Stromal cell of bone marrow (primary cell): ENCODE results near the gene FHOD3.
A peak's percentile ranks its signal among the peaks of the same experiment; 100 is the strongest.

ENCODE experiments used
- DNase-seq: peaks from one replicate; pipeline ENCODE4 v3.0.0-alpha.2; 2012; ENCODE audit warnings: low read depth

The FHOD3 gene

DNA sequence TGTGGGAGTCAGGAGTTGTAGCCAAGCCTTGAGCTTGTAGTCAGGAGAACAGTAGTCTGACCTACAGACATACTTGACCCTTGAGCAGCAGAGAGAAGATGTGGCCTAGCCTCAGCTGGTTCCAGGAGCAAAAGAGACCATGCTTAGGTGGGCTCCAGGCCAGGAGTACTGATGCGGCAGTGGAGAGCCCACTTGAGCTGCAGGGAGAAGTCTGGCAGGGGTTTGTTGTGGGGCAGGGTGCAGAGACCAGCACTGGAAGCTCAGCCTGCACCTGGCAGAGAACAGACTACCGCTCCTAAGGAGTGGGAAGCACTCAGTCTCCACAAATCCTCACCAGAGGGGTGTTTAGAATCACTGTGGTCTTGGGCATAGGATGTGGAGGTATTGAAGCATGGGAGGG is 333.4 kb downstream of the FHOD3 start:
- no peak for DNase-seq

- DNase-seq, result no peak
Measured at GRCh38 chr18:36633961-36634412, 336.5 kb downstream of the FHOD3 start.

DNA sequence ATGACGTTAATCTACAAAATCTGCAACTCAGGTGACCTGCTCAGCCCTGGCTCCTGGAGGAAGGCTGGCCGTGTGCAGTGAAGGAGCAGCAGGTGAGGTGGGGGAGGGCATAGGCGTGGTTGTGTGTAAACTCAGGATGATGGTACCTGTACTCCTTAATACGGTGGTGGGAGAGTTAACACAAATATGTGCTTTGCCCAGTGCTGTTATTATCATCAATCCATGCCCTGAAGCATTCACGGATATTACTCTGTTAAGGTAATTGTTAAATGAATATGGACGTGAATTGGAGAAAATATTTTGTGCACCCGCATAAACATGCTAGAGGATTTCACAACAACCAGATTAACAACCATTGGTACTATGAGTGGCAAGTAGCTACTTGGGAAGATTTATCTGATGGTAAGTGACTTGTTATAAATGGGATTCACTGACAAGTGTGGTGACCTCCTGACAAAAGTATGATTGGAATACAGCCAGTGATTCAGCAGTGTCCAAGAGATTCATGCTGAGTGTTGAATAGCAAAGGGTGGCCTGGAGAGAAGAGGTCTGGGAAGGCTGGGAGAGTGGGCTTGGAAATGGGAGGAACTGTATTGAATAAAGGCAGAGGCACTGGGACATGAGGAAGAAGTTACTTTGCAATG is 337.2 kb downstream of the FHOD3 start:
- DNase-seq, result no peak

- no peak for DNase-seq
Measured at GRCh38 chr18:36635414-36636096, 338.0 kb downstream of the FHOD3 start.

- DNase-seq, result no peak
Measured at GRCh38 chr18:36636237-36636817, 338.8 kb downstream of the FHOD3 start.

DNA sequence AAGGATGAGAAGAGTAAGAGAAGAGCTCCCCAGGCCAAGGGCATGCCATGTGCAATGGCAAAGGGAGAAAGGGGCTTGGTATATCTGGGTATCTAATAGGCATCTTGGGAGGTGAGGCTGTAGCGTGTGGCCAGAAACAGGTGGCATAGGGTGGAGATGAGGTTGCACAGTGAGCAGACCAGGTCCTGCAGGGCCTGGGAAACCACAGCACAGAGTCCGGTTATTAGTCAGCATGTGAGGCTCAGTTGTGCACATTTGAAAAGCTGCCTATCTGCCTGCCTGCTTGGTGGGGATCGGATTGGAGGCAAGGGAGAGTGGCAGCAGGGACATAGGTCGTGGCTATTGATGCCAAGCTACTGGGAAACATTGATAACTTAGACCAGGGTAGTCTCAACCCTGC is 340.7 kb downstream of the FHOD3 start:
- no peak for DNase-seq

DNA sequence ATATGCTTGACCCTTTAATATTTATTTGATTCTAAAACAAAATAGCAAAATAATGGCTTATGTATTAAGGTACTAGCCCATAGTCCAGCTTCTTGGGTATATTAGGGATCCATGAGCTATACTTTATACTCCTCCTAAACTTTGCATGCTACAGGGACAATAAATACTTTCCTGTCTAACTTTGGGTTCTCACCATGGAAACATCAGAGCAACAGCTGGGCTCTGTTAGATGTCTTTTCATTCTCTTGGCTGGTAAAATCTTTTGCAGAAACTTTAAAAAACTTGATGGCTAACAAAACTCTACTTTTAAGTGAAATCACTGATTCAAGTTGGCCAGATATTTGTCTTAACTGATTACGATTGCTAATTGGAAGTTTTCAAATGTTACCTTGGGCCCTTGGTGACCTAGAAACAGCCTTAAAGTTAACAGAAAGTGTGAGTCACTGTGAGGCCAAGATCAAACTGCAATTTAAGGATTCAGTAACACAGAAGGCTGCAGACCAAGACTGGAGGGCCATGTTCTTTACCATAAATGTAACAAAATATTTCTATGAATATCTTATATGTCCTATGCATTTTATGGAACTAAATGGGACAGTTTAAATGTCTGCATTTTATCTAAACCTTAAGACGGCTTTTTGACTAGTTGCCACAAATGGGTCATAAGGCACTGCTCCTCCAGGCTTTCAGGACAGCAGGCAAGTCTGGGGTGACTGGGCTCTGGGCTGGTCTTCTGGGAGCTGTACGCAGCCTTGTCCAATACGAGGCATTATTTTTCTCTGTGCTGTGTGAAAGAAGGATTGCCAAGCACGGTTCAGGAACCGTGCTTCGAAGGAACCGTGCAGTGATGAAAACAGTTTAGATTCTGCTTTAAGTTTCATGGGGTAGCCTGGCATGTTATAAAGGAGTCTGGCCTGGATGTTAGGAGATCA is 342.8 kb downstream of the FHOD3 start:
- no peak for DNase-seq

- no peak for DNase-seq
Measured at GRCh38 chr18:36643061-36643460, 345.5 kb downstream of the FHOD3 start.

- DNase-seq, result no peak
Measured at GRCh38 chr18:36648803-36649202, 351.3 kb downstream of the FHOD3 start.

DNA sequence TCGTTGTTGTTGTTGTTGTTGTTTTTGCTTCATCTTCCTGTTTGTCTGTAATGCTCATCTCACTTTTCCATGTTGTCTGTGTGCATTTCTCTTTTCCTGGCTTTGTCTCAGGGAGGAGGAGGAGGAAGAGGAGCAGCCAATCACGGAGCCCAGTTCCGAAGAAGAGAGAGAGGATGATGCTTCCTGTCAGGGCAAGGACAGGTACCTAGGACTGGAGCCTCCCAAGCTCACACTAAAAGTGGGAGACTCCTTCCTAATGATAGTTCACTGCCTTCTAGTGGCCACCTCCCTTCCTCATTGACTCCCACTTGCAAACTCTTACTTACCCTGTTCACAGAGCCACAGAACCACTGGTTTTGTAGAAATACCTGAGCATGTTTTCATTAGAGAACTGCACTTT is 351.7 kb downstream of the FHOD3 start:
- DNase-seq, result no peak

DNA sequence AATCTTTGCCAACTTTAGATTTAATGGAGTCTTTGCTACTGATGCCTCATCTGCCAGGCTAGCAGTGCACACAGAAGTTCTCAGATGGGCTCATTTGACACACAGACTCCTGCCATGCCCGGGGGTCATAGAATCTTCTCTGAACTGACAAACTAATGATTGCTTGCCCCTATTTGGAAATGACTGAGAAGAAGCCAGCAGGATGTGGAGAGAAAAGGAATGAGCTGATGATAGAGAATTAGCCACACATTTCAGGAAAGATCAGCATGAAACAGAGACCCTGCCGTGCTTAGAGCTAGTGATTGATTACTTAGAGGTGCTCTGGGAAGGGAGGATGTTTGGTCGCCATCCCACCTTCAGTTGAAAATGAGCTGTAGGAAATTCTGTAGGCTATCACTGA is 352.8 kb downstream of the FHOD3 start:
- DNase-seq, result no peak

DNA sequence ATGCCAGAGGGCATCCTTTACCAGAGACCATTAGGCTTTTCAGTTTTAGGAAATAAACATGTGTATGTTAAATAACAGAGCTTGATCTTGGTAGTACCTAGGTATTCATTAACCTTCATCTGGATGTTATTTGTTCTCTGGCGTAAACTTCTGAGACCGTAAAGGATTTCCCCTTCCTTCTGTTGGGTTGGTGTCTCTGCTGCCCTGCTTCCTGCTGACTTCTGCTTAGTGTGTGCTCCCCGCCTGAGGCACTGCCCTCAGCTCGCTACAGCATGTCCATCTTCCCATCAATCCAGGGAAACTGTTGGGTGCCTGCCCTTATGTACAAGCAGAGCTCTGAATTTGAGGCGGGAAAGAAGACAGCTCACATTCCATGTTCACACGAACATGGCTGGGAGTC is 353.4 kb downstream of the FHOD3 start:
- DNase-seq, result no peak

DNA sequence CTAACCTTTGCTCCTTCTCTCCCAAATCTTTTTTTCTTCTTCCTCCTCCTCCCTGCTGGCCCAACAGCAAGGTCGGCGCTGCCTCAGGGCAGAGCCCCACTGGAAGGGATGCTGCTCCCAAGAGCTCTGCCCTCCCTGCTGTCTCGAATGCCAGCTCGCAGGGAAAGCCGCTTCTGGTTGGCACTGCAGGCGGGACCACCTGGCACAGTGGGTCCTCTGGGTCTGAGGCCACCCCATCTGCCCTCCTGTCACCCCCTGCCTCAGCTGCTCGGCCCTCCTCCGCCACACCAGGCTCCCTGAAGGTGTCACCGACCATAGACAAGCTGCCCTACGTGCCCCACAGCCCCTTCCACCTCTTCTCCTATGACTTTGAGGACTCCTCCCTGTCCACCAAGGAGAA is 355.0 kb downstream of the FHOD3 start:
- DNase-seq, result no peak

DNA sequence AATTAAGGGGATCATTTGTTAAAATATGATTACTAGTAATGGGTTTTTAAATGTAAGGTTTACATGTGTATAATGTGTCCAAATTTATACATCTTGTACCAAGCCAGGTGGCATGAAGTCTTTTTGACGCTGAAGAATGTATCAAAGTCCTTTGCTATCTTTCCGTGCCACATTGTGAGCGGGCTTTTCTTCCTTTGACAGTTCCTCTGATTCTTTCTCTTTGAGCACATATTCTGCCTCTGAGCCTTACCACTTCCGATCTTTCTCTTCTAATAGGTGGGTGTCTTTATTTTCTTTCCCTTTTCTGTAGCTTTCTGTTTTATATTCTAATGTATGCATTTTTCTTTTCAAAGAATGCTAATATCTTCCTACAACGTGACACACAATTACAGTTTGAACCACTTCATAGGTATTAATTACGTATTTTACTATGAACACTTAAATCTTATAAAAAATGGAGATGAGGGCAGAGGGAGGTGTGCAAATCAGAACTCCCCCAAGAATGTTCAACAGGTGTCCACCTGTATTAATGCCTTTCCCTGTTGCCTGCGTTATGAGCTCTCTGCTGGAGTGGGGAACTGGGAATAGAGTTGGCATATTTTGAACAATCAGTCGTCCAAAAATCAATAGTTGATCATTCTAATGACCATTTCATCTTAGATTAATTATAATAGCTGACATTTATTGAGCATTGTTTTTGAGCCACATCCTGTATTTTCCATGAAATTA is 355.8 kb downstream of the FHOD3 start:
- no peak for DNase-seq

DNA sequence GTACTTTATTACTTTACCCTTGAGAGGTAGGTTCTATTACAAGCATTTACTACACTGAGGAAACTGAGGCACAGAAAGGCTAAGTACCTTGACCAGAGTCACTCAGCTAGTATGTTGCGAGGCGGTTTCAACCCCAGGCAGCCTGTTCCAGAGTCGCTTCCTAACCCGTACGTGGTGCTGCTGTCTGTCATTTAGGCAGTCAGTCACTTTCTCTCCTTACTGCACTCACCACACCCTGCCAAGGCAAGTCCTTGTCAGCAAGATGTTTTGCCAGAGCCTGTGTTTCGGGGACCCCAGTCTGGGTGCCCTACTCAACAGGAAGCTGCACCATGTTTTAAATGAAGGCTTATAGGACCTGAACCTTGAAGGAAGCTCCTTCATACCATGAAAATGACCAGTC is 356.4 kb downstream of the FHOD3 start:
- DNase-seq, result no peak

- DNase-seq, result no peak
Measured at GRCh38 chr18:36655074-36655473, 357.6 kb downstream of the FHOD3 start.

DNA sequence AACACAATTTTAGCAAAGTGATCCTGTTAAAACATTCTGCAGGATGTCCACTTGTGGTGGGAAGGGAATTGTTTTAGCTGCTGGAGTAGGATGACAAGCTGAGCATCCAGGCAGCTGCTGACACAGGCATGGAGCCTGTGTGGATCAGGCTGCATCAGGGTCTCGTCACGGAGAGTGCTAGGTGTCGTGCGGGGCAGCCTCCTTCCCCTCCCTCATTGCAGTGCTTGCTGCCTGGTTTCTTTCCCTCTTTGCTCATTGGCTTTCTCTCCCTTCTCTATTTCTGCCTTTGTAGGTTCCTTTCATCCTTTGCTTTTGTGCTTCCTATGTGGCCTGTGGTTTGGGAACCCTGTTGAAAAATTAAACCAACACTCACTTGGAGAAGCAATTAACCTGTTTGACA is 358.4 kb downstream of the FHOD3 start:
- DNase-seq, result no peak

DNA sequence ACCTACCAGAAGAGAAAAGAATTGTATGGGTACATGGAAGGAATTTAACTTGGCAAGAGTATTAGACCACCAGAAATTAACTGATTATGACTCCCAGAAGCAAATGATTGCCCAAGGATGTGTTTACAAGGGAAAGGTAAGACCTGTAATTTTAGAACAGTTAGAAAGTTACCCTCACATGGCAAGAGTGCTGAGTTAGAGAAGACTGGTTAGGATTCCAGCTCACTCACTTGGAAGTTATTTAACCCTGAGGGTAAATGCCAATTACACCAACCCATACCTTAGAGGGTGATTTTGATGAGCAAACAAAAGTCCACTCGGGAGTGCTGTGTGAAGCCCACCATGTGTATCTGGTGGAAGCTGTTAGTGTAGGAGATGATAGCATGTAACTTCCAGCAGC is 361.1 kb downstream of the FHOD3 start:
- DNase-seq, result no peak

GRCh38 chr18:36660311-36660710 is 362.8 kb downstream of the FHOD3 start:
- DNase-seq, result no peak

GRCh38 chr18:36661999-36662398 is 364.5 kb downstream of the FHOD3 start:
- no peak for DNase-seq

DNA sequence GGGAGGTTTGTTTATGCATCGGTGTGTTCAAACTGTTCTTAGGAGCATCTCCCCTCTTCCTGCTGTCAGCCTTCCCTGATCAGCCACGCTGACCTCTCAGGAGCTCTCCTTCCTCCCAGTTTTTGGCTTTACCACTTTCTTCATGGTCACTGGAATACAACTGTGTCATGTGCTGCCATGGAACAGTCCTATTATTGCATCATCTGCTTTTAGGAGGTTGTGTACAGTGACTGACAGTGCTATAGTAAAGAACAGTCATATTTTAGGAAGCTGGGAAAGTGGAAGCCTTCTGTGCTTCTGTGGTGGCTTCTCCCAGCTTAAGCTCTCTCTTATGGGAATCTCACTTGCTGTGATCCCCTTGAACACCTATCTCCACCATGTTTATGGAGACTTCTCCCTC is 365.8 kb downstream of the FHOD3 start:
- DNase-seq, result no peak

DNA sequence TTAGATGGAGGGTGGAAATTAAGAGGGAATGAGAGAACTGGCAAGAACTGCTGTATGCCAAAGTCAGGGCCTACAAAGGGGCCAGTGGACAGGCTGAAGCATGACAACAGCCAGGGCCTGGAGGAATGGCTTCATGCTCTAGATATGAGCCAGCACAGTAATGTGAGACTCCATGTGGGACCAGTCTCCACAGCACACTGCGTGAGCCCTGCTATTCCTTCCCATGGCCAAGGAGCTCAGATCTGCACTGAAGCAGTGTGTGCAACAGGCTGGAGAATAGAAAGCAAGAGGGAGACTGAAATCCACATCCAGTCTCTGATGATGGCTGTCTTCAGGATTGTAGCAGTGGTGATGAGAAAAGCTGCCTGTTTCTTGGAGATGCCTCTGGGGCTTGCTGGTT is 368.4 kb downstream of the FHOD3 start:
- DNase-seq, result peak; percentile 23
